Stimulated activated naive B cell treated with anti-CD40 and anti-IgM and Interleukin-4, amounts not matched to agents 10 μg/mL and 1 μg/mL and 100 μg/mL, for 72 hours (primary cell): ENCODE results near the gene KAZN.
"Not testable (repeated sequence)": the region's sequence is repeated elsewhere in the genome, so short reads cannot be mapped to it uniquely, and the experiment has no call there.

Experiments
- ATAC-seq, 2 donors: fragments of 150-1000 bp; cut with Tn5 transposase; replicated peaks; 2 replicates each; pipeline ENCODE4 v1.10.0; 2021; ENCODE audit warnings: moderate library complexity in 1 of 2
- DNase-seq: peaks from one replicate; pipeline ENCODE4 v3.0.0; 2021
- H3K27ac Mint-ChIP-seq: one replicate; pipeline ENCODE4 v1.8.0; 2022; ENCODE audit warnings: mild to moderate bottlenecking, mixed read lengths
- H3K27me3 Mint-ChIP-seq, 2 donors: one replicate each; pipeline ENCODE4 v1.8.0; 2022; ENCODE audit warnings: mixed read lengths in 2 of 2
- H3K36me3 Mint-ChIP-seq, 2 donors: one replicate each; pipeline ENCODE4 v1.8.0; 2022; ENCODE audit warnings: mixed read lengths in 2 of 2, mild to moderate bottlenecking in 1 of 2
- H3K4me1 Mint-ChIP-seq, 2 donors: one replicate each; pipeline ENCODE4 v1.8.0; 2022; ENCODE audit warnings: mixed read lengths in 2 of 2, mild to moderate bottlenecking in 1 of 2
- H3K4me3 Mint-ChIP-seq, 2 donors: one replicate each; pipeline ENCODE4 v1.8.0; 2022; ENCODE audit warnings: mild to moderate bottlenecking in 2 of 2, mixed read lengths in 2 of 2, moderate library complexity in 1 of 2
- H3K9me3 Mint-ChIP-seq, 2 donors: one replicate each; pipeline ENCODE4 v1.8.0; 2022; ENCODE audit warnings: mixed read lengths in 2 of 2, mild to moderate bottlenecking in 1 of 2

The KAZN gene

GRCh38 chr1:14572861-14573260, 25.6 kb upstream of the KAZN start:
- Mint-ChIP-seq H3K36me3 (peaks cover 3 to 5% of the 10 kb centered on the region in 2 donors), H3K4me1 (no peaks in the 10 kb centered on the region), H3K27ac (no peak overlapping the region), H3K27me3 (peaks cover 26 to 36% of the 10 kb centered on the region in 2 donors), H3K4me3 (no peak overlapping the region), H3K9me3 (peaks cover 9 to 22% of the 10 kb centered on the region in 2 donors)
- ATAC-seq (no peak), DNase-seq (no peak)

GRCh38 chr1:14576155-14576554, 22.3 kb upstream of the KAZN start:
- no peak overlapping the region for H3K27ac Mint-ChIP-seq
- no peaks in the 10 kb centered on the region for H3K4me1 Mint-ChIP-seq
- H3K27me3 Mint-ChIP-seq = peaks cover 23 to 35% of the 10 kb centered on the region in 2 donors
- peaks cover 3 to 7% of the 10 kb centered on the region in 2 donors for H3K36me3 Mint-ChIP-seq
- H3K9me3 Mint-ChIP-seq = peaks cover 14 to 24% of the 10 kb centered on the region in 2 donors
- no peak for DNase-seq
- no peak overlapping the region for H3K4me3 Mint-ChIP-seq
- ATAC-seq = no peak

- Mint-ChIP-seq H3K4me1 (no peaks in the 10 kb centered on the region), H3K4me3 (no peak overlapping the region), H3K9me3 (peaks cover 21 to 30% of the 10 kb centered on the region in 2 donors), H3K36me3 (peaks cover 3 to 7% of the 10 kb centered on the region in 2 donors), H3K27me3 (peaks cover 24 to 38% of the 10 kb centered on the region in 2 donors), H3K27ac (no peak overlapping the region)
- ATAC-seq (no peak), DNase-seq (no peak)
Measured at GRCh38 chr1:14577261-14577660, 21.2 kb upstream of the KAZN start.

- no peak for DNase-seq
- no peaks in the 10 kb centered on the region for H3K4me1 Mint-ChIP-seq
- H3K9me3 Mint-ChIP-seq = peaks cover 21 to 30% of the 10 kb centered on the region in 2 donors
- H3K27me3 Mint-ChIP-seq = peaks cover 28 to 42% of the 10 kb centered on the region in 2 donors
- H3K27ac Mint-ChIP-seq = no peak overlapping the region
- no peak overlapping the region for H3K4me3 Mint-ChIP-seq
- peaks cover 3 to 7% of the 10 kb centered on the region in 2 donors for H3K36me3 Mint-ChIP-seq
- no peak for ATAC-seq
Measured at GRCh38 chr1:14578156-14578555, 20.3 kb upstream of the KAZN start.

- not testable (repeated sequence) for H3K36me3 Mint-ChIP-seq, H3K4me3 Mint-ChIP-seq, ATAC-seq, H3K27ac Mint-ChIP-seq, H3K4me1 Mint-ChIP-seq, DNase-seq
- Mint-ChIP-seq H3K9me3 (peaks cover 15 to 20% of the 10 kb centered on the region in 2 donors), H3K27me3 (peaks cover 28 to 45% of the 10 kb centered on the region in 2 donors)
Measured at GRCh38 chr1:14580295-14580694, 18.2 kb upstream of the KAZN start.

- Mint-ChIP-seq H3K4me3 (no peak overlapping the region), H3K27me3 (peaks cover 32 to 46% of the 10 kb centered on the region in 2 donors), H3K36me3 (peaks cover 0 to 3% of the 10 kb centered on the region in 2 donors), H3K9me3 (peaks cover 16 to 18% of the 10 kb centered on the region in 2 donors), H3K4me1 (no peaks in the 10 kb centered on the region), H3K27ac (no peak overlapping the region)
- ATAC-seq (no peak), DNase-seq (no peak)
Measured at GRCh38 chr1:14580986-14581385, 17.5 kb upstream of the KAZN start.

GRCh38 chr1:14583788-14584187, 14.7 kb upstream of the KAZN start:
- Mint-ChIP-seq H3K27ac (no peak overlapping the region), H3K27me3 (peaks cover 42 to 44% of the 10 kb centered on the region in 2 donors)

GRCh38 chr1:14585728-14586127, 12.8 kb upstream of the KAZN start:
- DNase-seq (no peak), ATAC-seq (no peak)
- peaks cover 0 to 3% of the 10 kb centered on the region in 2 donors for H3K36me3 Mint-ChIP-seq
- no peak overlapping the region for H3K27ac Mint-ChIP-seq
- H3K9me3 Mint-ChIP-seq = peaks cover 16 to 19% of the 10 kb centered on the region in 2 donors
- no peak overlapping the region for H3K4me3 Mint-ChIP-seq
- peaks cover 55 to 61% of the 10 kb centered on the region in 2 donors for H3K27me3 Mint-ChIP-seq
- no peaks in the 10 kb centered on the region for H3K4me1 Mint-ChIP-seq

More at GRCh38 chr1:14583788-14584187, 14.7 kb upstream of the KAZN start:
- H3K4me3 Mint-ChIP-seq = no peak overlapping the region
- no peak for DNase-seq
- peaks cover 16 to 22% of the 10 kb centered on the region in 2 donors for H3K9me3 Mint-ChIP-seq
- no peak for ATAC-seq
- peaks cover 0 to 3% of the 10 kb centered on the region in 2 donors for H3K36me3 Mint-ChIP-seq
- H3K4me1 Mint-ChIP-seq = no peaks in the 10 kb centered on the region

- ATAC-seq (no peak), DNase-seq (no peak)
- Mint-ChIP-seq H3K9me3 (peaks cover 2 to 9% of the 10 kb centered on the region in 2 donors), H3K27me3 (peaks cover 42 to 70% of the 10 kb centered on the region in 2 donors), H3K4me1 (no peaks in the 10 kb centered on the region), H3K4me3 (no peak overlapping the region), H3K36me3 (no peaks in the 10 kb centered on the region), H3K27ac (no peak overlapping the region)
Measured at GRCh38 chr1:14590411-14591180, 7.9 kb upstream of the KAZN start.

GRCh38 chr1:14591600-14591999, 6.9 kb upstream of the KAZN start:
- Mint-ChIP-seq H3K36me3 (no peaks in the 10 kb centered on the region), H3K4me3 (no peak overlapping the region), H3K9me3 (peaks cover 3 to 12% of the 10 kb centered on the region in 2 donors), H3K27ac (no peak overlapping the region), H3K4me1 (no peaks in the 10 kb centered on the region), H3K27me3 (peaks cover 48 to 76% of the 10 kb centered on the region in 2 donors)
- ATAC-seq (no peak), DNase-seq (no peak)

- H3K9me3 Mint-ChIP-seq = peaks cover 3 to 16% of the 10 kb centered on the region in 2 donors
- no peak for DNase-seq
- H3K27me3 Mint-ChIP-seq = peaks cover 53 to 81% of the 10 kb centered on the region in 2 donors
Measured at GRCh38 chr1:14592004-14592631, 6.4 kb upstream of the KAZN start.

GRCh38 chr1:14593302-14593701, 5.2 kb upstream of the KAZN start:
- ATAC-seq = no peak
- Mint-ChIP-seq H3K27ac (no peak overlapping the region), H3K4me1 (peaks cover 2 to 8% of the 10 kb centered on the region in 2 donors), H3K36me3 (no peaks in the 10 kb centered on the region), H3K4me3 (no peak overlapping the region), H3K27me3 (peaks cover 52 to 93% of the 10 kb centered on the region in 2 donors), H3K9me3 (peaks cover 3 to 7% of the 10 kb centered on the region in 2 donors)
- DNase-seq = no peak

More at GRCh38 chr1:14592004-14592631, 6.4 kb upstream of the KAZN start:
- Mint-ChIP-seq H3K36me3 (no peaks in the 10 kb centered on the region), H3K27ac (no peak overlapping the region), H3K4me1 (no peaks in the 10 kb centered on the region), H3K4me3 (no peak overlapping the region)
- no peak for ATAC-seq

GRCh38 chr1:14594045-14594444, 4.4 kb upstream of the KAZN start:
- H3K36me3 Mint-ChIP-seq = no peaks in the 10 kb centered on the region
- peaks cover 2 to 9% of the 10 kb centered on the region in 2 donors for H3K4me1 Mint-ChIP-seq
- no peak for DNase-seq
- peaks cover 48 to 93% of the 10 kb centered on the region in 2 donors for H3K27me3 Mint-ChIP-seq
- H3K4me3 Mint-ChIP-seq = no peak overlapping the region
- peaks cover 3 to 7% of the 10 kb centered on the region in 2 donors for H3K9me3 Mint-ChIP-seq
- no peak overlapping the region for H3K27ac Mint-ChIP-seq
- ATAC-seq = no peak

GRCh38 chr1:14596591-14596990, 1.9 kb upstream of the KAZN start:
- H3K4me1 Mint-ChIP-seq = peaks cover 11 to 23% of the 10 kb centered on the region in 2 donors
- H3K4me3 Mint-ChIP-seq = no peak overlapping the region
- DNase-seq (no peak), ATAC-seq (no peak)
- peaks cover 2 to 7% of the 10 kb centered on the region in 2 donors for H3K9me3 Mint-ChIP-seq
- no peak overlapping the region for H3K27ac Mint-ChIP-seq
- peaks cover 38 to 84% of the 10 kb centered on the region in 2 donors for H3K27me3 Mint-ChIP-seq
- no peaks in the 10 kb centered on the region for H3K36me3 Mint-ChIP-seq
